ENCODE results near the gene MRPL55. TPM values are rescaled to one million over a fixed set of nuclear protein-coding genes. Genes with fewer than 3 reads are reported as not detected.

MRPL55 gene
- total RNA-seq, 1 experiment from 2014 or later, result 60.4 TPM

- DNase-seq (ENCODE audit: low spot score), result no peak
- intact Hi-C loops (cut with micrococcal nuclease; ENCODE audit: unreplicated experiment), result no loop called here
- CTCF ChIA-PET, result no interaction called here
Observed at GRCh38 chr1:228060458-228061190, 48.5 kb downstream of the MRPL55 start.

GRCh38 chr1:228059634-228060457, 49.3 kb downstream of the MRPL55 start:
- POLR2A ChIA-PET (ENCODE audit: low non-redundant PET), result no interaction called here
- Histone ChIP-seq H3K9me3 (ENCODE audit: low read depth, low read length, poor library complexity, severe bottlenecking) (no peaks in the 10 kb centered on the region), H3K36me3 (ENCODE audit: insufficient read depth, low read length, poor library complexity, severe bottlenecking) (no peaks in the 10 kb centered on the region), H3K27me3 (replicated peaks; ENCODE audit: insufficient read depth, low read depth, low read length, poor library complexity) (peaks cover 58% of the 10 kb centered on the region), H3K27ac (ENCODE audit: low read depth, low read length, poor library complexity, severe bottlenecking) (no peak overlapping the region), H3K4me1 (ENCODE audit: insufficient read depth, low read length, poor library complexity, severe bottlenecking) (peaks cover 8% of the 10 kb centered on the region), H3K4me3 (ENCODE audit: low read depth, low read length, poor library complexity, severe bottlenecking) (peak overlapping the region; percentile 43)
- peak; percentile 75 for DNase-seq (ENCODE audit: low spot score)
- CTCF ChIA-PET, result no interaction called here
- no peak for TF ChIP-seq EZH2 (IDR thresholded peaks at IDR 0.05; ENCODE audit: borderline replicate concordance, low read depth, low read length, poor library complexity, severe bottlenecking)
- TF ChIP-seq CTCF (conservative IDR thresholded peaks at IDR 0.05; ENCODE audit: low read depth, low read length), result no peak
- intact Hi-C loops (cut with micrococcal nuclease; ENCODE audit: unreplicated experiment), result no loop called here
- no TSS peak for BruUV-seq (replicated peaks)

More at GRCh38 chr1:228060458-228061190, 48.5 kb downstream of the MRPL55 start:
- Histone ChIP-seq H3K27me3 (replicated peaks; ENCODE audit: insufficient read depth, low read depth, low read length, poor library complexity) (peaks cover 55% of the 10 kb centered on the region), H3K36me3 (ENCODE audit: insufficient read depth, low read length, poor library complexity, severe bottlenecking) (no peaks in the 10 kb centered on the region), H3K4me3 (ENCODE audit: low read depth, low read length, poor library complexity, severe bottlenecking) (peak overlapping the region; percentile 43), H3K4me1 (ENCODE audit: insufficient read depth, low read length, poor library complexity, severe bottlenecking) (peaks cover 8% of the 10 kb centered on the region), H3K27ac (ENCODE audit: low read depth, low read length, poor library complexity, severe bottlenecking) (no peak overlapping the region), H3K9me3 (ENCODE audit: low read depth, low read length, poor library complexity, severe bottlenecking) (no peaks in the 10 kb centered on the region)
- POLR2A ChIA-PET (ENCODE audit: low non-redundant PET), result no interaction called here
- no peak for TF ChIP-seq EZH2 (IDR thresholded peaks at IDR 0.05; ENCODE audit: borderline replicate concordance, low read depth, low read length, poor library complexity, severe bottlenecking)
- TF ChIP-seq CTCF (conservative IDR thresholded peaks at IDR 0.05; ENCODE audit: low read depth, low read length), result peak; percentile 39
- BruUV-seq (replicated peaks), result no TSS peak

- DNase-seq (ENCODE audit: low spot score), result no peak
- ChIA-PET CTCF (no interaction called here), POLR2A (ENCODE audit: low non-redundant PET) (no interaction called here)
- H3K27ac ChIP-seq (ENCODE audit: low read depth, low read length, poor library complexity, severe bottlenecking), result no peak overlapping the region
- H3K4me3 ChIP-seq (ENCODE audit: low read depth, low read length, poor library complexity, severe bottlenecking), result peak overlapping the region; percentile 43
- peaks cover 58% of the 10 kb centered on the region for H3K27me3 ChIP-seq (replicated peaks; ENCODE audit: insufficient read depth, low read depth, low read length, poor library complexity)
- no peaks in the 10 kb centered on the region for H3K36me3 ChIP-seq (ENCODE audit: insufficient read depth, low read length, poor library complexity, severe bottlenecking)
- intact Hi-C loops (cut with micrococcal nuclease; ENCODE audit: unreplicated experiment), result no loop called here
- BruUV-seq (replicated peaks), result no TSS peak
- no peaks in the 10 kb centered on the region for H3K9me3 ChIP-seq (ENCODE audit: low read depth, low read length, poor library complexity, severe bottlenecking)
- TF ChIP-seq EZH2 (IDR thresholded peaks at IDR 0.05; ENCODE audit: borderline replicate concordance, low read depth, low read length, poor library complexity, severe bottlenecking), result peak; percentile 44
- no peak for TF ChIP-seq CTCF (conservative IDR thresholded peaks at IDR 0.05; ENCODE audit: low read depth, low read length)
- H3K4me1 ChIP-seq (ENCODE audit: insufficient read depth, low read length, poor library complexity, severe bottlenecking), result peaks cover 8% of the 10 kb centered on the region
Observed at GRCh38 chr1:228058949-228059633, 50.0 kb downstream of the MRPL55 start.

All from A673 (cell line).